Neural progenitor cell (in vitro differentiated cells): ENCODE results near the gene SYNPR.

ENCODE experiments used
- CTCF ChIP-seq: fragments of 200-600 bp; sonication (generic); IDR thresholded peaks from 2 replicates; pipeline ENCODE4 v1.5.1; 2017; ENCODE audit warnings: antibody characterized with exemption, mild to moderate bottlenecking
- EZH2 ChIP-seq: fragments of 200-600 bp; sonication (generic); IDR thresholded peaks from 2 replicates; pipeline ENCODE4 v1.6.1; 2017; ENCODE audit warnings: antibody characterized with exemption, mild to moderate bottlenecking, moderate library complexity

GRCh38 chr3:63477494-63478129 lies 199.5 kb downstream of the SYNPR start:
- TF ChIP-seq CTCF (no peak), EZH2 (no peak)
